SK-N-SH (cell line): ENCODE data around the gene SLC25A21.

ENCODE experiments used
- CHD2 ChIP-seq: fragments of 150-350 bp; IDR thresholded peaks from 2 replicates; pipeline ENCODE4 v1.6.1; 2018; ENCODE audit warnings: low read length; ENCODE audit not compliant: partially characterized antibody
- EP300 ChIP-seq, 2 experiments: IDR thresholded peaks; 2 replicates each; pipeline versions ENCODE4 v1.4.0 to v1.6.1; 2012; ENCODE audit warnings: borderline replicate concordance in 1 of 2, low read depth in 1 of 2, low read length in 1 of 2
- JUND ChIP-seq: IDR thresholded peaks from 2 replicates; pipeline ENCODE4 v1.4.0; 2012
- MAX ChIP-seq: IDR thresholded peaks from 2 replicates; pipeline ENCODE4 v1.4.0; 2012; ENCODE audit warnings: low read depth
- POLR2AphosphoS5 ChIP-seq: IDR thresholded peaks from 2 replicates; pipeline ENCODE4 v1.6.1; 2012; ENCODE audit warnings: low read depth, low read length
- RAD21 ChIP-seq: IDR thresholded peaks from 2 replicates; pipeline ENCODE4 v1.6.1; 2012; ENCODE audit warnings: mild to moderate bottlenecking, low read length
- RCOR1 ChIP-seq: fragments of 150-350 bp; IDR thresholded peaks from 2 replicates; pipeline ENCODE4 v1.6.1; 2017; ENCODE audit warnings: antibody characterized with exemption, low read length
- SIN3A ChIP-seq: IDR thresholded peaks from 2 replicates; pipeline ENCODE4 v1.6.1; 2012; ENCODE audit warnings: low read depth, mild to moderate bottlenecking, low read length, moderate library complexity, borderline replicate concordance
- SMC3 ChIP-seq: IDR thresholded peaks from 2 replicates; pipeline ENCODE4 v1.6.1; 2012; ENCODE audit warnings: low read depth, low read length, improper control_type of control experiment
- TF ChIP-seq, protein P1 (sequence below): fragments of 200-600 bp; sonication (generic); IDR thresholded peaks from 2 replicates; pipeline ENCODE4 v1.6.1; 2017; ENCODE audit warnings: antibody characterized with exemption, mild to moderate bottlenecking, moderate library complexity
- TF ChIP-seq, protein P2 (sequence below): fragments of 150-350 bp; IDR thresholded peaks from 2 replicates; pipeline ENCODE4 v1.6.1; 2016; ENCODE audit warnings: mild to moderate bottlenecking, low read depth, low read length

GRCh38 chr14:36844443-36845195, 327.8 kb downstream of the SLC25A21 start:
- TF ChIP-seq RCOR1 = no peak
- TF ChIP-seq, protein P1, sequence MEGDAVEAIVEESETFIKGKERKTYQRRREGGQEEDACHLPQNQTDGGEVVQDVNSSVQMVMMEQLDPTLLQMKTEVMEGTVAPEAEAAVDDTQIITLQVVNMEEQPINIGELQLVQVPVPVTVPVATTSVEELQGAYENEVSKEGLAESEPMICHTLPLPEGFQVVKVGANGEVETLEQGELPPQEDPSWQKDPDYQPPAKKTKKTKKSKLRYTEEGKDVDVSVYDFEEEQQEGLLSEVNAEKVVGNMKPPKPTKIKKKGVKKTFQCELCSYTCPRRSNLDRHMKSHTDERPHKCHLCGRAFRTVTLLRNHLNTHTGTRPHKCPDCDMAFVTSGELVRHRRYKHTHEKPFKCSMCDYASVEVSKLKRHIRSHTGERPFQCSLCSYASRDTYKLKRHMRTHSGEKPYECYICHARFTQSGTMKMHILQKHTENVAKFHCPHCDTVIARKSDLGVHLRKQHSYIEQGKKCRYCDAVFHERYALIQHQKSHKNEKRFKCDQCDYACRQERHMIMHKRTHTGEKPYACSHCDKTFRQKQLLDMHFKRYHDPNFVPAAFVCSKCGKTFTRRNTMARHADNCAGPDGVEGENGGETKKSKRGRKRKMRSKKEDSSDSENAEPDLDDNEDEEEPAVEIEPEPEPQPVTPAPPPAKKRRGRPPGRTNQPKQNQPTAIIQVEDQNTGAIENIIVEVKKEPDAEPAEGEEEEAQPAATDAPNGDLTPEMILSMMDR = no peak
- no peak for TF ChIP-seq POLR2AphosphoS5
- TF ChIP-seq SMC3 = no peak
- TF ChIP-seq SIN3A = no peak
- no peak for TF ChIP-seq JUND
- no peak for TF ChIP-seq EP300 (IDR thresholded peaks at IDR 0.05; ENCODE audit: borderline replicate concordance in 1 of 2, low read depth in 1 of 2, low read length in 1 of 2)
- TF ChIP-seq RAD21 = no peak
- TF ChIP-seq, protein P2, sequence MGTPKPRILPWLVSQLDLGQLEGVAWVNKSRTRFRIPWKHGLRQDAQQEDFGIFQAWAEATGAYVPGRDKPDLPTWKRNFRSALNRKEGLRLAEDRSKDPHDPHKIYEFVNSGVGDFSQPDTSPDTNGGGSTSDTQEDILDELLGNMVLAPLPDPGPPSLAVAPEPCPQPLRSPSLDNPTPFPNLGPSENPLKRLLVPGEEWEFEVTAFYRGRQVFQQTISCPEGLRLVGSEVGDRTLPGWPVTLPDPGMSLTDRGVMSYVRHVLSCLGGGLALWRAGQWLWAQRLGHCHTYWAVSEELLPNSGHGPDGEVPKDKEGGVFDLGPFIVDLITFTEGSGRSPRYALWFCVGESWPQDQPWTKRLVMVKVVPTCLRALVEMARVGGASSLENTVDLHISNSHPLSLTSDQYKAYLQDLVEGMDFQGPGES = no peak
- no peak for TF ChIP-seq MAX
- TF ChIP-seq CHD2 = no peak
